Keratinocyte (primary cell): ENCODE measurements around the gene COMMD6. TPM values are rescaled to one million over a fixed set of nuclear protein-coding genes. Genes with fewer than 3 reads are reported as not detected.

Source experiments
- DNase-seq: peaks from one replicate; pipeline ENCODE4 v3.0.0-alpha.2; 2011; ENCODE audit warnings: low read depth, missing footprints, low spot score
- FAIRE-seq: peaks from 2 replicates; lab custom pipeline; 2011; peaks lifted over from hg19 to GRCh38; lab: Jason Lieb, UNC
- H2AFZ ChIP-seq: 2 replicates; pipeline ENCODE4 v1.6.0; 2012; ENCODE audit warnings: low read length, control low read depth, inconsistent platforms; ENCODE audit not compliant: control insufficient read depth
- H3K27ac ChIP-seq: 2 replicates; pipeline ENCODE4 v1.5.1; 2011; ENCODE audit warnings: low read length; ENCODE audit not compliant: control insufficient read depth, insufficient read depth
- H3K27me3 ChIP-seq: 3 replicates; pipeline ENCODE4 v1.6.0; 2011; ENCODE audit warnings: low read length; ENCODE audit not compliant: control insufficient read depth, insufficient read depth; ENCODE audit errors: extremely low read depth
- H3K36me3 ChIP-seq, 2 experiments: 2 replicates in 1 of 2; 3 replicates in 1 of 2; pipeline ENCODE4 v1.5.1; 2011; ENCODE audit warnings: low read length in 2 of 2, mild to moderate bottlenecking in 1 of 2; ENCODE audit not compliant: control insufficient read depth in 2 of 2, insufficient read depth in 2 of 2; ENCODE audit errors: extremely low read depth in 1 of 2
- H3K4me1 ChIP-seq: 3 replicates; pipeline ENCODE4 v1.5.1; 2011; ENCODE audit warnings: low read length; ENCODE audit not compliant: control insufficient read depth, insufficient read depth; ENCODE audit errors: extremely low read depth
- H3K4me2 ChIP-seq: 3 replicates; pipeline ENCODE4 v1.6.0; 2011; ENCODE audit warnings: low read depth, low read length; ENCODE audit not compliant: control insufficient read depth, insufficient read depth; ENCODE audit errors: extremely low read depth
- H3K4me3 ChIP-seq, 3 experiments: fragments of 200-600 bp in 1 of 3; sonication (generic) in 1 of 3; 2 replicates in 2 of 3; 3 replicates in 1 of 3; pipeline ENCODE4 v1.5.1; 2011 to 2016; ENCODE audit warnings: low read length in 3 of 3, mild to moderate bottlenecking in 3 of 3, control low read depth in 2 of 3, inconsistent platforms in 1 of 3, low read depth in 1 of 3, mixed read lengths in 1 of 3, mixed run types in 1 of 3, moderate library complexity in 1 of 3; ENCODE audit not compliant: control insufficient read depth in 2 of 3, insufficient read depth in 2 of 3; ENCODE audit errors: extremely low read depth in 1 of 3
- H3K79me2 ChIP-seq: 2 replicates; pipeline ENCODE4 v1.6.0; 2012; ENCODE audit warnings: low read length; ENCODE audit not compliant: control insufficient read depth, insufficient read depth
- H3K9ac ChIP-seq: 3 replicates; pipeline ENCODE4 v1.6.0; 2011; ENCODE audit warnings: low read length; ENCODE audit not compliant: control insufficient read depth, insufficient read depth; ENCODE audit errors: extremely low read depth
- H3K9me1 ChIP-seq: 3 replicates; pipeline ENCODE4 v1.6.0; 2011; ENCODE audit warnings: low read length; ENCODE audit not compliant: control insufficient read depth, insufficient read depth; ENCODE audit errors: extremely low read depth
- H3K9me3 ChIP-seq: 2 replicates; pipeline ENCODE4 v1.5.1; 2012; ENCODE audit warnings: low read depth, low read length; ENCODE audit not compliant: control insufficient read depth
- H4K20me1 ChIP-seq: 3 replicates; pipeline ENCODE4 v1.6.0; 2011; ENCODE audit warnings: low read length; ENCODE audit not compliant: control insufficient read depth, insufficient read depth; ENCODE audit errors: extremely low read depth
- CTCF ChIP-seq, 3 experiments: IDR thresholded peaks in 1 of 3; conservative IDR thresholded peaks in 1 of 3; optimal IDR thresholded peaks in 1 of 3; 2 replicates in 2 of 3; 3 replicates in 1 of 3; pipeline versions ENCODE3 to v1.5.1; 2011; ENCODE audit warnings: low read length in 3 of 3, mild to moderate bottlenecking in 3 of 3, moderate library complexity in 2 of 3, control low read depth in 1 of 3, inconsistent platforms in 1 of 3; ENCODE audit not compliant: insufficient read depth in 2 of 3; ENCODE audit errors: extremely low read depth in 1 of 3
- EZH2 ChIP-seq: IDR thresholded peaks from one replicate; pipeline ENCODE4 v1.6.1; 2012; ENCODE audit warnings: inconsistent platforms, mild to moderate bottlenecking, low read length, moderate library complexity
- dilution Hi-C: fragments of 300-500 bp; cut with MboI; formaldehyde crosslinking; loops from one replicate; pipeline ENCODE4 v1.7.0; 2020; ENCODE audit warnings: low sequenced_read_pairs; ENCODE audit not compliant: extremely low pct_ligation_motif_present
- polyA plus RNA-seq, 5 experiments: library from polyadenylated mRNA; depleted of rRNA in 3 of 5; stranded (reverse) in 3 of 5; stranded (forward) in 1 of 5; unstranded in 1 of 5; fragments of >200 nt; gene quantifications; 1 replicate in 1 of 5; 2 replicates in 3 of 5; 3 replicates in 1 of 5; pipeline versions ENCODE4 v1.2.1 to v1.2.3, GENCODE V29; 2011 to 2012; ENCODE audit warnings: missing spikeins in 2 of 5, low read depth in 1 of 5, low replicate concordance in 1 of 5

The COMMD6 gene
- polyA plus RNA-seq, 1 donor (not counting 4 experiments of a cell fraction or from before 2014, with no cell fraction given), result 403 TPM

DNA sequence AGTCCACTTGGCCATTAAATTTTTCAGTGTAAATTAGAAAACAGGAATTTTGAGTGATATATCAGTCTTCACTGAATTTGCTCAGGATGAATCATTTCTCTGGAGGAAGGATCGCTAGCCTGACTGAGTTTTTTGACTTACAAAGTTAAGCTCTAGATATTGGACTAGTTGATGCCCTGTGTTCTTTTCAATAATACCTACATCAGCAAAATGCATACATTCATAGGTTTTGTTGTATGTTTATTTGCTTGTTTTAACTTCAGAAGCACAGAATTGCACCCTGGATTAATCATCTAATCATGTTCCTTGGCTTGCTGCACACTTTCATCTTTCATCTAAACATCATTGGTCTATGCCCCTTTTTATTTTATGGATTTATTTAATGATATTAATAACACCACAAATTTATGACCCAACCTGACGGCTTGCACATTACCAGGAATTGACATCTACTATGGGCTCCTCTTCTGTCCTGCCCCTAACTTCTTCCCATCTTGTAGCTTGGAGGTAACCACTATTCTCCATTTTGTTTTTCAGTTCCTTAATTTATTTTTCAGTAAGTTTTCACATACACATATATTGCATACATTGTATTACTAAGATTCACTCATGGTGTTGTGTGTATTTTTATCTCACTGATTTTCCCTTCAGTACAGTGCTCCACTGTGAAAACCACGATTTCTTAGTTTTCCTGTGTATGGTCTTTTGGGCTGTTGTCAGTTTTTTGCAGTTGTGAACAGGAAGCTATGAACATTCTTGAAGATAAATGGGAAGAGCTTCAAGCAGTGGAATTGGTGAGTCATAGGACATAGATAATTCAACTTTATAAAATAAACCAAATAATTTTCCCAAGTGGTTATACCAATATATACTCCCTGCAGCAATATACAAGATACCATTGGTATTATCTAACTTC is 23.3 kb downstream of the COMMD6 start:
- H3K27ac ChIP-seq, result no peak overlapping the region
- no peaks in the 10 kb centered on the region for H4K20me1 ChIP-seq
- H3K4me1 ChIP-seq, result no peaks in the 10 kb centered on the region
- no peak for FAIRE-seq
- no peak overlapping the region for H3K4me3 ChIP-seq
- H3K4me2 ChIP-seq, result no peak overlapping the region
- dilution Hi-C loops, result no loop called here
- H3K79me2 ChIP-seq, result no peaks in the 10 kb centered on the region
- no peak for DNase-seq
- H3K9me3 ChIP-seq, result no peaks in the 10 kb centered on the region
- TF ChIP-seq EZH2 (no peak), CTCF (optimal IDR thresholded peaks at IDR 0.05 in 1 of 3, IDR thresholded peaks at IDR 0.05 in 1 of 3, conservative IDR thresholded peaks at IDR 0.05 in 1 of 3; ENCODE audit: extremely low read depth in 1 of 3, insufficient read depth in 2 of 3, low read length in 3 of 3) (no peak)
- H3K27me3 ChIP-seq, result no peaks in the 10 kb centered on the region
- no peak overlapping the region for H2AFZ ChIP-seq
- H3K9me1 ChIP-seq, result no peaks in the 10 kb centered on the region
- no peak overlapping the region for H3K9ac ChIP-seq
- H3K36me3 ChIP-seq, result no peaks in the 10 kb centered on the region

GRCh38 chr13:75513271-75513670 is 24.4 kb downstream of the COMMD6 start:
- TF ChIP-seq EZH2, result no peak
- TF ChIP-seq CTCF (optimal IDR thresholded peaks at IDR 0.05 in 1 of 3, IDR thresholded peaks at IDR 0.05 in 1 of 3, conservative IDR thresholded peaks at IDR 0.05 in 1 of 3; ENCODE audit: extremely low read depth in 1 of 3, insufficient read depth in 2 of 3, low read length in 3 of 3), result no peak
- H3K36me3 ChIP-seq, result no peaks in the 10 kb centered on the region
- H3K4me1 ChIP-seq, result no peaks in the 10 kb centered on the region
- FAIRE-seq (no peak), DNase-seq (no peak)
- no peak overlapping the region for H3K4me2 ChIP-seq
- no peaks in the 10 kb centered on the region for H3K79me2 ChIP-seq
- H3K9me3 ChIP-seq, result no peaks in the 10 kb centered on the region
- dilution Hi-C loops, result no loop called here
- H3K27ac ChIP-seq, result no peak overlapping the region
- H2AFZ ChIP-seq, result no peak overlapping the region
- H3K9ac ChIP-seq, result no peak overlapping the region
- no peaks in the 10 kb centered on the region for H3K9me1 ChIP-seq
- H3K27me3 ChIP-seq, result no peaks in the 10 kb centered on the region
- H3K4me3 ChIP-seq, result no peak overlapping the region
- H4K20me1 ChIP-seq, result no peaks in the 10 kb centered on the region
